Thyroid gland (tissue), 4 donors: Measurements from ENCODE around the gene LPCAT1. TPM values are rescaled to one million over a fixed set of nuclear protein-coding genes. Genes with fewer than 3 reads are reported as not detected.
A peak's percentile ranks its signal among the peaks of the same experiment; 100 is the strongest.

Source experiments
- DNase-seq, 2 donors: peaks; one replicate each; pipeline ENCODE4 v3.0.0-alpha.2; 2019
- H3K27ac ChIP-seq, 3 donors: fragments of 200-600 bp; sonication (generic); 1 replicate in 2 of 3; 2 replicates in 1 of 3; pipeline ENCODE4 v1.5.1; 2016 to 2019; ENCODE audit warnings: mild to moderate bottlenecking in 1 of 3, moderate library complexity in 1 of 3
- H3K27me3 ChIP-seq: fragments of 200-600 bp; sonication (generic); one replicate; pipeline ENCODE4 v1.5.1; 2019
- H3K36me3 ChIP-seq, 2 donors: fragments of 200-600 bp; sonication (generic); one replicate each; pipeline ENCODE4 v1.5.1; 2016 to 2019
- H3K4me1 ChIP-seq, 2 donors: fragments of 200-600 bp; sonication (generic); one replicate each; pipeline ENCODE4 v1.5.1; 2017 to 2019
- H3K4me3 ChIP-seq, 3 donors: fragments of 200-600 bp; sonication (generic); replicated peaks in 1 of 3; 1 replicate in 2 of 3; 2 replicates in 1 of 3; pipeline ENCODE4 v1.5.1; 2016; ENCODE audit warnings: mild to moderate bottlenecking in 1 of 3
- H3K9me3 ChIP-seq: fragments of 200-600 bp; sonication (generic); one replicate; pipeline ENCODE4 v1.5.1; 2017
- CTCF ChIP-seq, 6 experiments: fragments of 200-600 bp in 3 of 6; fragments of 450-650 bp in 3 of 6; sonication (generic) in 3 of 6; IDR thresholded peaks; one replicate each; pipeline ENCODE4 v1.5.1; 2016 to 2019; ENCODE audit warnings: antibody characterized with exemption in 6 of 6, mild to moderate bottlenecking in 2 of 6, inconsistent platforms in 1 of 6, moderate library complexity in 1 of 6
- POLR2A ChIP-seq, 2 donors: fragments of 450-650 bp; IDR thresholded peaks; one replicate each; pipeline ENCODE4 v1.6.1; 2017; ENCODE audit warnings: antibody characterized with exemption in 2 of 2, mild to moderate bottlenecking in 2 of 2, moderate library complexity in 1 of 2
- WGBS, 2 donors: methylation state at CpG; one replicate each; pipeline ENCODE4 v1.1.5; 2017; 5-methylcytosine and 5-hydroxymethylcytosine counted together
- intact Hi-C: fragments of 100-400 bp; cut with DNase I; formaldehyde crosslinking; loops from one replicate; pipeline ENCODE4 v1.15.1; 2023
- total RNA-seq, 4 donors: library from RNA; depleted of rRNA; stranded (reverse); fragments of >200 nt; gene quantifications; one replicate each; pipeline ENCODE4 v1.2.3, GENCODE V29; 2016

The LPCAT1 gene
- total RNA-seq, 4 donors from 2014 or later = 30.9 to 35.7 (median 33.3) TPM

- TF ChIP-seq POLR2A (IDR thresholded peaks at IDR 0.05) (no peak), CTCF (IDR thresholded peaks at IDR 0.05) (no peak)
- H3K36me3 ChIP-seq = no peaks in the 10 kb centered on the region
- H3K27me3 ChIP-seq = no peaks in the 10 kb centered on the region
- no peak overlapping the region for H3K27ac ChIP-seq
- intact Hi-C loops = no loop called here
- H3K4me3 ChIP-seq = no peak overlapping the region
- H3K4me1 ChIP-seq = peaks cover 0 to 4% of the 10 kb centered on the region in 2 donors
- H3K9me3 ChIP-seq = no peaks in the 10 kb centered on the region
- WGBS, 2 donors = 85 to 86% methylated on average over 17 to 21 of the region's 21 CpGs
- no peak for DNase-seq
Observed at GRCh38 chr5:1553539-1554409, 30.0 kb upstream of the LPCAT1 start.

GRCh38 chr5:1552521-1553255, 28.9 kb upstream of the LPCAT1 start:
- Histone ChIP-seq H3K27me3 (no peaks in the 10 kb centered on the region), H3K27ac (no peak overlapping the region), H3K9me3 (no peaks in the 10 kb centered on the region), H3K36me3 (no peaks in the 10 kb centered on the region), H3K4me1 (peaks cover 0 to 4% of the 10 kb centered on the region in 2 donors), H3K4me3 (no peak overlapping the region)
- peak in 1 of 2 donors; percentile 26 for DNase-seq
- 33 to 64% methylated on average over 15 to 21 of the region's 33 CpGs for WGBS, 2 donors
- intact Hi-C loops = no loop called here
- TF ChIP-seq POLR2A (IDR thresholded peaks at IDR 0.05) (no peak), CTCF (IDR thresholded peaks at IDR 0.05) (no peak)

GRCh38 chr5:1551426-1552301, 27.9 kb upstream of the LPCAT1 start:
- no peak for DNase-seq
- 86 to 87% methylated on average over 28 to 31 of the region's 32 CpGs for WGBS, 2 donors
- no peak overlapping the region for H3K4me3 ChIP-seq

More at GRCh38 chr5:1551426-1552301, 27.9 kb upstream of the LPCAT1 start:
- H3K36me3 ChIP-seq = no peaks in the 10 kb centered on the region
- H3K9me3 ChIP-seq = no peaks in the 10 kb centered on the region
- TF ChIP-seq POLR2A (IDR thresholded peaks at IDR 0.05) (no peak), CTCF (IDR thresholded peaks at IDR 0.05) (no peak)
- no peaks in the 10 kb centered on the region for H3K27me3 ChIP-seq
- peaks cover 0 to 4% of the 10 kb centered on the region in 2 donors for H3K4me1 ChIP-seq
- intact Hi-C loops = no loop called here
- H3K27ac ChIP-seq = no peak overlapping the region
